Astrocyte of the spinal cord (primary cell): ENCODE measurements around the gene MSRB3.

Experiments used
- DNase-seq: peaks from one replicate; pipeline ENCODE4 v3.0.0; 2011; ENCODE audit warnings: low read depth, low spot score
- H3K4me3 ChIP-seq: 2 replicates; pipeline ENCODE4 v1.5.1; 2011; ENCODE audit warnings: low read depth, mild to moderate bottlenecking, low read length, moderate library complexity
- CTCF ChIP-seq: IDR thresholded peaks from 2 replicates; pipeline ENCODE4 v1.5.1; 2012; ENCODE audit warnings: low read depth, mild to moderate bottlenecking, low read length, inconsistent platforms
- in situ Hi-C: cut with HindIII; loops from 2 replicates; pipeline ENCODE4 v1.10.0; 2017; ENCODE audit warnings: low sequenced_read_pairs

Gene MSRB3

GRCh38 chr12:65327207-65328076 lies 49.0 kb downstream of the MSRB3 start:
- in situ Hi-C loops = no loop called here
- no peak overlapping the region for H3K4me3 ChIP-seq

GRCh38 chr12:65329721-65330120 lies 51.2 kb downstream of the MSRB3 start:
- H3K4me3 ChIP-seq = no peak overlapping the region
- in situ Hi-C loops = no loop called here
- no peak for TF ChIP-seq CTCF
- DNase-seq = no peak

More at GRCh38 chr12:65327207-65328076, 49.0 kb downstream of the MSRB3 start:
- no peak for TF ChIP-seq CTCF
- DNase-seq = peak; percentile 74

- DNase-seq = peak; percentile 34
- in situ Hi-C loops = no loop called here
These were observed 51.8 kb downstream of the MSRB3 start for GRCh38 chr12:65330331-65330730.

DNA sequence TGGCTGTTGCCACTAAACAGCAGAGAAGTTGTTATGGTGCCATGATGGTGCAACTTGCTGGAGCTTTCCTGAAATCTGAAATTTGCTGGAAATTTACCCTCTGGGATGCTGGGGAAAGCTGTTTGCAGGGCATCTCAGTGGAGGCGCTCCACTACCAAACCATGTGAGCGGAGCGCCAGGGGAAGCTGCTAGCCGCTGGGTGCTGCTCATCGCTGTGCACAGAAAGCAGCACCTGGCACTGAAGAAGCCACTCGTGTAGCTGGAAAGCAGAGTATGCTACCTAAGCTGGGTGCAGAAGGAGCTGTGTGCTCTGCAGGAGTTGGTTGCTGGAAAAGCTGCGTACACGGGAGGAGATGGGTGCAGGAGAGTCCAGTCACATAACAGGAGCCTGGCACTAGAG lies 53.0 kb downstream of the MSRB3 start:
- DNase-seq = no peak
- H3K4me3 ChIP-seq = no peak overlapping the region
- TF ChIP-seq CTCF = no peak
- in situ Hi-C loops = no loop called here

More at GRCh38 chr12:65330331-65330730, 51.8 kb downstream of the MSRB3 start:
- no peak for TF ChIP-seq CTCF
- H3K4me3 ChIP-seq = no peak overlapping the region

GRCh38 chr12:65333649-65334048 lies 55.2 kb downstream of the MSRB3 start:
- in situ Hi-C loops = no loop called here
- no peak for DNase-seq
- no peak for TF ChIP-seq CTCF

GRCh38 chr12:65334521-65334920 lies 56.0 kb downstream of the MSRB3 start:
- H3K4me3 ChIP-seq = no peak overlapping the region
- no peak for DNase-seq
- in situ Hi-C loops = no loop called here
- no peak for TF ChIP-seq CTCF

More at GRCh38 chr12:65333649-65334048, 55.2 kb downstream of the MSRB3 start:
- no peak overlapping the region for H3K4me3 ChIP-seq
